Measurements from ENCODE around the gene CTAG2. TPM values are rescaled to one million over a fixed set of nuclear protein-coding genes. Genes with fewer than 3 reads are reported as not detected.
"Not testable (repeated sequence)": the region's sequence is repeated elsewhere in the genome, so short reads cannot be mapped to it uniquely, and the experiment has no call there.

Gene CTAG2
- total and polyA plus RNA-seq, 9 donors = 1.0 to 6.8 (median 4.2) TPM; not detected in 6

DNA sequence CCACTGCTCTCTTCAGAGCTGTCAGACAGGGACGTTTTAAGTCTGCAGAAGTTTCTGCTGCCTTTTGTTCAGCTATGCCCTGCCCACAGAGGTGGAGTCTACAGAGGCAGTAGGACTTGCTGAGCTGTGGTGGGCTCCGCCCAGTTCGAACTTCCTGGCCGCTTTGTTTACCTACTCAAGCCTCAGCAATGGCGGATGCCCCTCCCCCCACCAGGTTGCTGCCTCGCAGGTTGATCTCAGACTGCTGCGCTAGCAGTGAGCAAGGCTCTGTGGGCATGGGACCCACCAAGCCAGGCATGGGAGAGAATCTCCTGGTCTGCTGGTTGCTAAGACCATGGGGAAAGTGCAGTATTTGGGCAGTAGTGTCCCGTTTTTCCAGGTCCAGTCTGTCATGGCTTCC, 17.5 kb upstream of the CTAG2 start:
- H3K27ac ChIP-seq; intact Hi-C loops (cut with DNase I); H3K36me3 ChIP-seq; H3K4me1 ChIP-seq (ENCODE audit: insufficient read depth); DNase-seq; H3K27me3 ChIP-seq; H3K9me3 ChIP-seq; H3K4me3 ChIP-seq: not testable (repeated sequence)
- 65 to 79% (median 73%) methylated on average over 8 of the region's 8 CpGs for WGBS, 3 donors

- Histone ChIP-seq H3K27ac (no peak overlapping the region), H3K27me3 (no peaks in the 10 kb centered on the region), H3K36me3 (no peaks in the 10 kb centered on the region), H3K4me1 (ENCODE audit: insufficient read depth) (no peaks in the 10 kb centered on the region), H3K4me3 (no peak overlapping the region), H3K9me3 (no peaks in the 10 kb centered on the region)
- DNase-seq = no peak
- 81 to 87% (median 83%) methylated on average over 7 of the region's 7 CpGs for WGBS, 3 donors
- TF ChIP-seq POLR2A (IDR thresholded peaks at IDR 0.05) = no peak
- TF ChIP-seq EP300 (IDR thresholded peaks at IDR 0.05) = no peak
- no peak for TF ChIP-seq CTCF (IDR thresholded peaks at IDR 0.05)
- intact Hi-C loops (cut with DNase I) = no loop called here
Measured at GRCh38 chrX:154661899-154662298, 8.5 kb upstream of the CTAG2 start.

DNA sequence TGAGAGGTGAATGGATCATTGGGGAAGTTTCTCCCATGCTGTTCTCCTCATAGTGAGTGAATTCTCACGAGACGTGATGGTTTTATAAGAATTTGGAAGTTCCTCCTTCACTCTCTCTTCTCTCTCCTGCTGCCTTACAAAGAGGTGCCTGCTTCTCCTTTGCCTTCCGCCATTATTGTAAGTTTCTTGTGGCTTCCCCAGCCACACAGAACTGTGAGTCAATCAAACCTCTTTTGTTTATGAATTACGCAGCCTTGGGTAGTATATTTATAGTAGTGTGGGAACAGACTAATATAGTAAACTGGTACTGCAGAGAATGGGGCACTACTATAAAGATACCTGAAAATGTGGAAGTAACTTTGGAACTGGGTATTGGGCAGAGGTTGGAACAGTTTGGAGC, 7.8 kb upstream of the CTAG2 start:
- intact Hi-C loops (cut with DNase I) = no loop called here
- Histone ChIP-seq H3K9me3 (no peaks in the 10 kb centered on the region), H3K27me3 (no peaks in the 10 kb centered on the region), H3K36me3 (no peaks in the 10 kb centered on the region), H3K4me1 (ENCODE audit: insufficient read depth) (no peaks in the 10 kb centered on the region), H3K27ac (no peak overlapping the region), H3K4me3 (no peak overlapping the region)
- WGBS, 3 donors = 77 to 81% (median 78%) methylated on average over 4 of the region's 4 CpGs
- TF ChIP-seq CTCF (IDR thresholded peaks at IDR 0.05) (no peak), EP300 (IDR thresholded peaks at IDR 0.05) (no peak)
- DNase-seq = no peak

GRCh38 chrX:154660541-154660940, 7.2 kb upstream of the CTAG2 start:
- Histone ChIP-seq H3K27me3 (no peaks in the 10 kb centered on the region), H3K9me3 (no peaks in the 10 kb centered on the region), H3K27ac (no peak overlapping the region), H3K4me3 (no peak overlapping the region), H3K4me1 (ENCODE audit: insufficient read depth) (no peaks in the 10 kb centered on the region), H3K36me3 (no peaks in the 10 kb centered on the region)
- intact Hi-C loops (cut with DNase I) = no loop called here
- TF ChIP-seq EP300 (IDR thresholded peaks at IDR 0.05) = no peak
- no peak for TF ChIP-seq POLR2A (IDR thresholded peaks at IDR 0.05)
- TF ChIP-seq CTCF (IDR thresholded peaks at IDR 0.05) = no peak
- 66 to 72% (median 72%) methylated on average over 6 of the region's 6 CpGs for WGBS, 3 donors
- no peak for DNase-seq

DNA sequence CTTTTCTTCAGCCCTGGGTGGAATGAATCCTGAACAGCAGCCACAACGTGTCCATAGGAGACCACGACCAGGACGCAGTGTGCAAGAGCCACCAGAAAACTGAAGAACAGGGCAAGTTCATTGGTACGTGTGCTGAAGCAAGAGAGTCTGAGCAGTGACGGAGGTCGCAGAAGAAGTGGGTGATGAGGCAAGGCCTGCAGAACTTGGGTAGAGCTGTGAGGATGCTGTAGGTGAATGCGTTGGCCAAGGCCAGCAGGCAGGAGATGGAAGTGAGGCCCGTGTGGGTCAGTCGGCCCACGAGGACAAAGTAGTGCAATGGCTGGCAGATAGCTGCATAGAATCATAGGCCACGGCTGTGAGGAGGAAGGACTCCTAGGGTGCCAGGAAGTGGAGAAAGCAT, 5.6 kb upstream of the CTAG2 start:
- intact Hi-C loops (cut with DNase I) = no loop called here
- no peaks in the 10 kb centered on the region for H3K4me1 ChIP-seq (ENCODE audit: insufficient read depth)
- 85 to 88% (median 86%) methylated on average over 11 of the region's 11 CpGs for WGBS, 3 donors
- no peaks in the 10 kb centered on the region for H3K36me3 ChIP-seq
- TF ChIP-seq EP300 (IDR thresholded peaks at IDR 0.05) = no peak
- no peak for TF ChIP-seq POLR2A (IDR thresholded peaks at IDR 0.05)
- TF ChIP-seq CTCF (IDR thresholded peaks at IDR 0.05) = no peak
- no peaks in the 10 kb centered on the region for H3K9me3 ChIP-seq
- no peak for DNase-seq
- H3K27me3 ChIP-seq = no peaks in the 10 kb centered on the region
- no peak overlapping the region for H3K27ac ChIP-seq
- no peak overlapping the region for H3K4me3 ChIP-seq
